PC-3 (cell line): Measurements from ENCODE around the gene REEP6. TPM values are rescaled to one million over a fixed set of nuclear protein-coding genes. Genes with fewer than 3 reads are reported as not detected.
"Not testable (repeated sequence)": the region's sequence is repeated elsewhere in the genome, so short reads cannot be mapped to it uniquely, and the experiment has no call there.

Experiments used
- ATAC-seq: fragments of 200-7000 bp; cut with Tn5 transposase; 2 replicates; pipeline ENCODE4 v1.9.1; 2020; ENCODE audit warnings: mild to moderate bottlenecking, moderate library complexity
- BruUV-seq: library from RNA; stranded (reverse); fragments of 400-500 nt; replicated peaks from 2 replicates; lab custom pipeline; 2021; lab: Mats Ljungman, UMichigan
- CTCF ChIA-PET: fragments of 300-600 bp; sonication (Branson Sonifier 250); formaldehyde crosslinking; loops from one replicate; lab custom pipeline; 2022; ENCODE audit warnings: antibody characterized with exemption; lab: Charles Lee
- POLR2A ChIA-PET: fragments of 300-600 bp; sonication (Branson Sonifier 250); formaldehyde crosslinking; loops from one replicate; lab custom pipeline; 2022; ENCODE audit warnings: antibody characterized with exemption; ENCODE audit not compliant: unreplicated experiment; lab: Charles Lee
- DNase-seq: peaks from one replicate; pipeline ENCODE4 v3.0.0-alpha.2; 2015
- H2AFZ ChIP-seq: fragments of 300-600 bp; sonication (generic); 2 replicates; pipeline ENCODE4 v1.6.0; 2016; ENCODE audit warnings: antibody characterized with exemption, low read length
- H3F3A ChIP-seq: fragments of 300-600 bp; sonication (generic); one replicate; pipeline ENCODE4 v1.6.0; 2017; ENCODE audit warnings: antibody characterized with exemption, low read length, control low read depth, mild to moderate bottlenecking; ENCODE audit not compliant: unreplicated experiment
- H3K27ac ChIP-seq: fragments of 300-600 bp; sonication (generic); 2 replicates; pipeline ENCODE4 v1.5.1; 2016; ENCODE audit warnings: mild to moderate bottlenecking, low read length
- H3K27me3 ChIP-seq: fragments of 300-600 bp; sonication (generic); 2 replicates; pipeline ENCODE4 v1.6.1; 2016; ENCODE audit warnings: low read length, mixed read lengths
- H3K36me3 ChIP-seq: fragments of 300-600 bp; sonication (generic); 2 replicates; pipeline ENCODE4 v1.6.1; 2016; ENCODE audit warnings: low read depth, mixed run types, low read length, mixed read lengths
- H3K4me1 ChIP-seq: fragments of 300-600 bp; sonication (generic); 2 replicates; pipeline ENCODE4 v1.5.1; 2016; ENCODE audit warnings: low read length; ENCODE audit not compliant: insufficient read depth
- H3K4me2 ChIP-seq: fragments of 300-600 bp; sonication (generic); 2 replicates; pipeline ENCODE4 v1.6.0; 2016; ENCODE audit warnings: low read length
- H3K4me3 ChIP-seq: fragments of 300-600 bp; sonication (generic); 2 replicates; pipeline ENCODE4 v1.5.1; 2016; ENCODE audit warnings: mild to moderate bottlenecking, low read length, mixed read lengths
- H3K79me2 ChIP-seq: fragments of 300-600 bp; sonication (generic); 2 replicates; pipeline ENCODE4 v1.6.1; 2017; ENCODE audit warnings: low read length, mixed read lengths
- H3K9ac ChIP-seq: fragments of 300-600 bp; sonication (generic); 2 replicates; pipeline ENCODE4 v1.6.0; 2016; ENCODE audit warnings: mild to moderate bottlenecking, low read length
- H3K9me2 ChIP-seq: fragments of 300-600 bp; sonication (generic); replicated peaks from 2 replicates; pipeline ENCODE4 v1.6.1; 2016; ENCODE audit warnings: mixed run types, low read length, mixed read lengths
- H3K9me3 ChIP-seq: fragments of 300-600 bp; sonication (generic); 2 replicates; pipeline ENCODE4 v1.6.1; 2016; ENCODE audit warnings: low read length, mixed read lengths
- H4K20me1 ChIP-seq: fragments of 300-600 bp; sonication (generic); 2 replicates; pipeline ENCODE4 v1.6.1; 2016; ENCODE audit warnings: low read length, mixed read lengths
- CTCF ChIP-seq: fragments of 300-600 bp; sonication (generic); conservative IDR thresholded peaks from 2 replicates; pipeline ENCODE4 v1.5.1; 2017; ENCODE audit warnings: antibody characterized with exemption, low read depth, mild to moderate bottlenecking, low read length
- EZH2 ChIP-seq: fragments of 300-600 bp; sonication (generic); IDR thresholded peaks from one replicate; pipeline ENCODE4 v1.6.1; 2017; ENCODE audit warnings: antibody characterized with exemption, mild to moderate bottlenecking, low read length; ENCODE audit not compliant: unreplicated experiment
- EZH2phosphoT487 ChIP-seq: fragments of 300-600 bp; sonication (generic); IDR thresholded peaks from 2 replicates; pipeline ENCODE4 v1.6.1; 2018; ENCODE audit warnings: mild to moderate bottlenecking, antibody characterized with exemption, low read length, borderline replicate concordance
- intact Hi-C: fragments of 100-400 bp; cut with micrococcal nuclease; formaldehyde crosslinking; loops from 2 replicates; pipeline ENCODE4 v1.9.0; 2023
- total RNA-seq: library from RNA; depleted of rRNA; stranded (reverse); fragments of >200 nt; gene quantifications from 2 replicates; pipeline ENCODE4 v1.2.3, GENCODE V29; 2014

Gene REEP6
- total RNA-seq, 1 experiment from 2014 or later = 27.2 TPM

DNA sequence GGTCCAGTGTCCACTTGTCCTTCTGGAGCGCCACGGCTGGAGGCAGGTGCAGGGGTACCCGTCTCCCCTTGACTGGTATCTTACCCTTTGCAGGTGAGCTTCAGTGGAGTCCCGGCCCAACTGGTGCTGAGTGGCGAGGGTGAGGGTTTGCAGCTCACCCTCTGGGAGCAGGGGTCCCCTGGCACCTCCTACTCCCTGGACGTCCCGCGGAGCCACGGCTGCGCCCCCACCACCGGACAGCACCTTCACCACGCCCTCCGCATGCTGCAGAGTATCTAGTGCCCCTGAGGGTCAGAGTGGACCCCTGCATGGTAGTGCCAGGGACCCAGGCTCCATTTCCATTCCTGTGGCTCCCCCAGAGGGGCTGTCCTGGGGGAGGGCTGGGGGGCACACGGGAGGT is 44.0 kb downstream of the REEP6 start:
- H3K27ac ChIP-seq = no peak overlapping the region
- no peaks in the 10 kb centered on the region for H3K9me3 ChIP-seq
- CTCF ChIA-PET = no interaction called here
- H3K9me2 ChIP-seq = no peaks in the 10 kb centered on the region
- no peak overlapping the region for H3K4me2 ChIP-seq
- H3K79me2 ChIP-seq = no peaks in the 10 kb centered on the region
- no peak overlapping the region for H3K9ac ChIP-seq
- POLR2A ChIA-PET = no interaction called here
- intact Hi-C loops = no loop called here
- no peaks in the 10 kb centered on the region for H3F3A ChIP-seq
- no TSS peak for BruUV-seq
- H4K20me1 ChIP-seq = no peaks in the 10 kb centered on the region
- no peaks in the 10 kb centered on the region for H3K4me1 ChIP-seq
- no peak overlapping the region for H3K4me3 ChIP-seq
- no peak for TF ChIP-seq EZH2phosphoT487
- no peak for TF ChIP-seq EZH2
- no peak overlapping the region for H2AFZ ChIP-seq
- ATAC-seq (no peak), DNase-seq (no peak)
- no peaks in the 10 kb centered on the region for H3K27me3 ChIP-seq
- H3K36me3 ChIP-seq = no peaks in the 10 kb centered on the region

DNA sequence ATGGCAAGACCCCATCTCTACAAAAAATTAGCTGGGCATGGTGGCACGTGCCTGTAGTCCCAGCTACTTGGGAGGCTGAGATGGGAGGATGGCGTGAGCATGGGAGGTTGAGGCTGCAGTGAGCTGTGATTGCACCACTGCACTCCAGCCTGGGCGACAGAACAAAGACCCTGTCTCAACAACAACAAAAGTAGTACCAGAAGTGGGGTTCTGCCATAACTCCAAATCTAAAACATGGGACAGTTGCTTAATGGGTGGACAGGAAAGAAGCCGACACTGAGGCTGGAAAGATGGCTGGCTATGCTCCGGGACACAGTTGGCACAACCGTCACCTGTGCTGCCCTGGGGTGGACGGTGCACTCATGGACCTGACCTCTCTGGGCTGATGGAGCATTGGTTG is 44.7 kb downstream of the REEP6 start:
- H3K27ac ChIP-seq, DNase-seq, CTCF ChIA-PET, H2AFZ ChIP-seq, H3K36me3 ChIP-seq, H3K4me1 ChIP-seq, H3K9me3 ChIP-seq, H3F3A ChIP-seq, intact Hi-C loops, H3K27me3 ChIP-seq, H3K4me2 ChIP-seq, H3K4me3 ChIP-seq, H3K9ac ChIP-seq, H3K79me2 ChIP-seq, H3K9me2 ChIP-seq, ATAC-seq, H4K20me1 ChIP-seq, BruUV-seq, POLR2A ChIA-PET: not testable (repeated sequence)

- H3K4me3 ChIP-seq = no peak overlapping the region
- H3K9me2 ChIP-seq = no peaks in the 10 kb centered on the region
- no peak overlapping the region for H3K9ac ChIP-seq
- no peaks in the 10 kb centered on the region for H3K9me3 ChIP-seq
- H3K27me3 ChIP-seq = no peaks in the 10 kb centered on the region
- BruUV-seq = no TSS peak
- ChIA-PET POLR2A (no interaction called here), CTCF (no interaction called here)
- no peak for DNase-seq
- no peak overlapping the region for H2AFZ ChIP-seq
- no peak overlapping the region for H3K4me2 ChIP-seq
- no peaks in the 10 kb centered on the region for H3K36me3 ChIP-seq
- no peak overlapping the region for H3K27ac ChIP-seq
- H4K20me1 ChIP-seq = no peaks in the 10 kb centered on the region
- H3F3A ChIP-seq = no peaks in the 10 kb centered on the region
- TF ChIP-seq CTCF = no peak
- no peak for TF ChIP-seq EZH2
- TF ChIP-seq EZH2phosphoT487 = no peak
- no peaks in the 10 kb centered on the region for H3K4me1 ChIP-seq
- intact Hi-C loops = no loop called here
- H3K79me2 ChIP-seq = no peaks in the 10 kb centered on the region
- no peak for ATAC-seq
These were observed 48.0 kb downstream of the REEP6 start for GRCh38 chr19:1538978-1539377.

- H3K4me2 ChIP-seq, H2AFZ ChIP-seq, DNase-seq, BruUV-seq, H3K9ac ChIP-seq, H3K36me3 ChIP-seq, H3F3A ChIP-seq, ATAC-seq, H3K9me2 ChIP-seq, H3K27me3 ChIP-seq, CTCF ChIA-PET, POLR2A ChIA-PET, H3K79me2 ChIP-seq, H3K4me1 ChIP-seq, H3K4me3 ChIP-seq, H3K9me3 ChIP-seq, H3K27ac ChIP-seq, H4K20me1 ChIP-seq: not testable (repeated sequence)
- intact Hi-C loops = loop anchor here (10.0 kb wide), 1 partner anchor 115 kb away; the partner anchor contains the start of gene TCF3
These were observed 48.8 kb downstream of the REEP6 start for GRCh38 chr19:1539749-1540148.
